Panc1 (cell line): ENCODE results near the gene ANKRD29. TPM values are rescaled to one million over a fixed set of nuclear protein-coding genes. Genes with fewer than 3 reads are reported as not detected.

ENCODE experiments used
- ATAC-seq: fragments of 200-7000 bp; cut with Tn5 transposase; 2 replicates; pipeline ENCODE4 v1.9.1; 2020; ENCODE audit warnings: mild to moderate bottlenecking, moderate library complexity
- BruUV-seq: library from RNA; stranded (reverse); fragments of 400-500 nt; replicated peaks from 2 replicates; lab custom pipeline; 2021; lab: Mats Ljungman, UMichigan
- CTCF ChIA-PET: fragments of 300-600 bp; sonication (Branson Sonifier 250); formaldehyde crosslinking; loops from one replicate; lab custom pipeline; 2022; ENCODE audit warnings: antibody characterized with exemption; lab: Charles Lee
- POLR2A ChIA-PET: fragments of 300-600 bp; sonication (Branson Sonifier 250); formaldehyde crosslinking; loops from one replicate; lab custom pipeline; 2022; ENCODE audit warnings: antibody characterized with exemption; lab: Charles Lee
- DNase-seq: peaks from one replicate; pipeline ENCODE4 v3.0.0-alpha.2; 2010; ENCODE audit warnings: low read depth, low spot score
- H3K27ac ChIP-seq: 2 replicates; pipeline ENCODE4 v1.5.1; 2011; ENCODE audit warnings: mild to moderate bottlenecking, low read length, inconsistent platforms
- H3K27me3 ChIP-seq: fragments of 200-500 bp; sonication (Bioruptor generic); 2 replicates; pipeline ENCODE4 v1.6.0; 2014; ENCODE audit warnings: low read length, inconsistent platforms; ENCODE audit not compliant: control insufficient read depth, insufficient read depth
- H3K36me3 ChIP-seq: fragments of 200-500 bp; sonication (Bioruptor generic); 2 replicates; pipeline ENCODE4 v1.5.1; 2014; ENCODE audit warnings: inconsistent platforms, mild to moderate bottlenecking, low read length, moderate library complexity; ENCODE audit not compliant: control insufficient read depth, insufficient read depth
- H3K4me1 ChIP-seq: 2 replicates; pipeline ENCODE4 v1.5.1; 2011; ENCODE audit warnings: inconsistent platforms, mild to moderate bottlenecking, low read length, moderate library complexity; ENCODE audit not compliant: control insufficient read depth, insufficient read depth
- H3K4me3 ChIP-seq, 2 experiments: 2 replicates each; pipeline ENCODE4 v1.5.1; 2011 to 2012; ENCODE audit warnings: low read depth in 2 of 2, low read length in 2 of 2, mild to moderate bottlenecking in 2 of 2, inconsistent platforms in 1 of 2, moderate library complexity in 1 of 2
- H3K9me3 ChIP-seq: fragments of 200-500 bp; sonication (Bioruptor generic); 2 replicates; pipeline ENCODE4 v1.5.1; 2014; ENCODE audit warnings: low read depth, mild to moderate bottlenecking, inconsistent platforms, low read length, moderate library complexity; ENCODE audit not compliant: control insufficient read depth, insufficient read depth
- CTCF ChIP-seq: fragments of 450-650 bp; IDR thresholded peaks from 2 replicates; pipeline ENCODE4 v1.5.1; 2017; ENCODE audit warnings: mild to moderate bottlenecking
- POLR2AphosphoS5 ChIP-seq: IDR thresholded peaks from 2 replicates; pipeline ENCODE4 v1.6.1; 2012; ENCODE audit warnings: mild to moderate bottlenecking, low read depth, low read length, moderate library complexity
- SIN3A ChIP-seq: IDR thresholded peaks from 2 replicates; pipeline ENCODE4 v1.6.1; 2012; ENCODE audit warnings: low read depth, mild to moderate bottlenecking, low read length, moderate library complexity, borderline replicate concordance; ENCODE audit not compliant: insufficient read depth
- TCF7L2 ChIP-seq: IDR thresholded peaks from 2 replicates; pipeline ENCODE4 v1.6.1; 2011; ENCODE audit warnings: mild to moderate bottlenecking, low read depth, low read length, inconsistent platforms
- in situ Hi-C: cut with HindIII; loops from 2 replicates; pipeline ENCODE4 v1.10.0; 2016; ENCODE audit warnings: low sequenced_read_pairs, low pct_unique_long_range_greater_than_20kb
- intact Hi-C: fragments of 100-400 bp; cut with micrococcal nuclease; formaldehyde crosslinking; loops from one replicate; pipeline ENCODE4 v1.10.0; 2022; ENCODE audit not compliant: unreplicated experiment
- total RNA-seq: library from RNA; stranded (reverse); gene quantifications from one replicate; pipeline ENCODE4 v1.2.1, GENCODE V29; 2021; ENCODE audit not compliant: unreplicated experiment
- TF ChIP-seq, protein P1 (sequence below), 2 experiments: IDR thresholded peaks; 2 replicates each; pipeline ENCODE4 v1.6.1; 2011 to 2012; ENCODE audit warnings: low read depth in 2 of 2, control low read depth in 1 of 2, low read length in 1 of 2, mild to moderate bottlenecking in 1 of 2, moderate library complexity in 1 of 2; ENCODE audit not compliant: insufficient read depth in 1 of 2

The ANKRD29 gene
- total RNA-seq, 1 experiment from 2014 or later = 0.67 TPM

- TF ChIP-seq SIN3A (no peak), CTCF (no peak), TCF7L2 (no peak), POLR2AphosphoS5 (no peak)
- TF ChIP-seq, protein P1, sequence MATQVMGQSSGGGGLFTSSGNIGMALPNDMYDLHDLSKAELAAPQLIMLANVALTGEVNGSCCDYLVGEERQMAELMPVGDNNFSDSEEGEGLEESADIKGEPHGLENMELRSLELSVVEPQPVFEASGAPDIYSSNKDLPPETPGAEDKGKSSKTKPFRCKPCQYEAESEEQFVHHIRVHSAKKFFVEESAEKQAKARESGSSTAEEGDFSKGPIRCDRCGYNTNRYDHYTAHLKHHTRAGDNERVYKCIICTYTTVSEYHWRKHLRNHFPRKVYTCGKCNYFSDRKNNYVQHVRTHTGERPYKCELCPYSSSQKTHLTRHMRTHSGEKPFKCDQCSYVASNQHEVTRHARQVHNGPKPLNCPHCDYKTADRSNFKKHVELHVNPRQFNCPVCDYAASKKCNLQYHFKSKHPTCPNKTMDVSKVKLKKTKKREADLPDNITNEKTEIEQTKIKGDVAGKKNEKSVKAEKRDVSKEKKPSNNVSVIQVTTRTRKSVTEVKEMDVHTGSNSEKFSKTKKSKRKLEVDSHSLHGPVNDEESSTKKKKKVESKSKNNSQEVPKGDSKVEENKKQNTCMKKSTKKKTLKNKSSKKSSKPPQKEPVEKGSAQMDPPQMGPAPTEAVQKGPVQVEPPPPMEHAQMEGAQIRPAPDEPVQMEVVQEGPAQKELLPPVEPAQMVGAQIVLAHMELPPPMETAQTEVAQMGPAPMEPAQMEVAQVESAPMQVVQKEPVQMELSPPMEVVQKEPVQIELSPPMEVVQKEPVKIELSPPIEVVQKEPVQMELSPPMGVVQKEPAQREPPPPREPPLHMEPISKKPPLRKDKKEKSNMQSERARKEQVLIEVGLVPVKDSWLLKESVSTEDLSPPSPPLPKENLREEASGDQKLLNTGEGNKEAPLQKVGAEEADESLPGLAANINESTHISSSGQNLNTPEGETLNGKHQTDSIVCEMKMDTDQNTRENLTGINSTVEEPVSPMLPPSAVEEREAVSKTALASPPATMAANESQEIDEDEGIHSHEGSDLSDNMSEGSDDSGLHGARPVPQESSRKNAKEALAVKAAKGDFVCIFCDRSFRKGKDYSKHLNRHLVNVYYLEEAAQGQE (IDR thresholded peaks at IDR 0.05; ENCODE audit: insufficient read depth in 1 of 2, low read depth in 2 of 2, low read length in 1 of 2) = no peak
- Histone ChIP-seq H3K4me1 (peaks cover 13% of the 10 kb centered on the region), H3K9me3 (no peaks in the 10 kb centered on the region), H3K4me3 (peak overlapping the region; percentile 30 to 53), H3K36me3 (no peaks in the 10 kb centered on the region), H3K27me3 (no peaks in the 10 kb centered on the region; the same call in 1 of the 2 replicates), H3K27ac (no peak overlapping the region)
- no TSS peak for BruUV-seq
- DNase-seq (no peak), ATAC-seq (peak; percentile 60)
- POLR2A ChIA-PET = no interaction called here
- CTCF ChIA-PET = no interaction called here
- intact Hi-C loops = no loop called here
- in situ Hi-C loops = no loop called here
These were observed 43.3 kb downstream of the ANKRD29 start for GRCh38 chr18:23619388-23619881.

- ATAC-seq = peak; percentile 47
- peaks cover 13% of the 10 kb centered on the region for H3K4me1 ChIP-seq
- H3K36me3 ChIP-seq = no peaks in the 10 kb centered on the region
- DNase-seq = no peak
- ChIA-PET CTCF (interaction anchor here (0.6 to 0.9 kb wide), 2 partner anchors 24 to 191 kb away, joined by 3 to 4 read pairs; no protein-coding TSS in a partner anchor), POLR2A (no interaction called here)
- BruUV-seq = no TSS peak
- in situ Hi-C loops = no loop called here
- no peak overlapping the region for H3K27ac ChIP-seq
- no peaks in the 10 kb centered on the region; the same call in 1 of the 2 replicates for H3K27me3 ChIP-seq
- H3K4me3 ChIP-seq = peak overlapping the region; percentile 30 to 53
- intact Hi-C loops = no loop called here
- TF ChIP-seq CTCF (no peak), POLR2AphosphoS5 (no peak)
- no peaks in the 10 kb centered on the region for H3K9me3 ChIP-seq
These were observed 43.8 kb downstream of the ANKRD29 start for GRCh38 chr18:23618862-23619387.
